GM23338 (cell line): ENCODE measurements around the gene GAGE13.
"Not testable (repeated sequence)": the region's sequence is repeated elsewhere in the genome, so short reads cannot be mapped to it uniquely, and the experiment has no call there.

ENCODE experiments used
- CREB1 ChIP-seq: fragments of 250-450 bp; sonication (Bioruptor Pico); IDR thresholded peaks from 2 replicates; pipeline ENCODE4 v1.5.0; 2020; ENCODE audit warnings: low read depth, mild to moderate bottlenecking, moderate library complexity
- EZH2 ChIP-seq: fragments of 200-600 bp; sonication (generic); IDR thresholded peaks from one replicate; pipeline ENCODE4 v1.8.0; 2017; ENCODE audit warnings: antibody characterized with exemption, mild to moderate bottlenecking, low read depth; ENCODE audit not compliant: unreplicated experiment
- EZH2phosphoT487 ChIP-seq: fragments of 200-600 bp; sonication (generic); IDR thresholded peaks from one replicate; pipeline ENCODE4 v1.8.1; 2018; ENCODE audit warnings: antibody characterized with exemption; ENCODE audit not compliant: unreplicated experiment
- JUNB ChIP-seq: IDR thresholded peaks from one replicate; pipeline ENCODE4 v1.6.1; 2016; ENCODE audit warnings: antibody characterized with exemption; ENCODE audit not compliant: unreplicated experiment
- POLR2AphosphoS5 ChIP-seq: IDR thresholded peaks from 2 replicates; pipeline ENCODE4 v1.6.1; 2016; ENCODE audit warnings: antibody characterized with exemption, low read depth
- ZNF114 ChIP-seq: fragments of 250-450 bp; sonication (Bioruptor Pico); IDR thresholded peaks from 2 replicates; pipeline ENCODE4 v1.5.0; 2020; ENCODE audit warnings: mild to moderate bottlenecking, moderate library complexity
- TF ChIP-seq, protein P1 (sequence below), 2 experiments: fragments of 200-600 bp in 1 of 2; sonication (generic) in 1 of 2; conservative IDR thresholded peaks; 2 replicates each; pipeline versions ENCODE4 v1.5.1 to v1.6.1; 2016 to 2017; ENCODE audit warnings: antibody characterized with exemption in 2 of 2, low read depth in 2 of 2, mild to moderate bottlenecking in 2 of 2, moderate library complexity in 1 of 2
- TF ChIP-seq, protein P2 (sequence below): fragments of 250-450 bp; sonication (Bioruptor Pico); IDR thresholded peaks from 2 replicates; pipeline ENCODE4 v1.5.0; 2020; ENCODE audit warnings: mild to moderate bottlenecking, moderate library complexity
- TF ChIP-seq, protein P3 (sequence below): IDR thresholded peaks from one replicate; pipeline ENCODE4 v1.6.1; 2018; ENCODE audit warnings: antibody characterized with exemption; ENCODE audit not compliant: unreplicated experiment
- TF ChIP-seq, protein P4 (sequence below): IDR thresholded peaks from 2 replicates; pipeline ENCODE4 v1.6.1; 2016; ENCODE audit warnings: antibody characterized with exemption

DNA sequence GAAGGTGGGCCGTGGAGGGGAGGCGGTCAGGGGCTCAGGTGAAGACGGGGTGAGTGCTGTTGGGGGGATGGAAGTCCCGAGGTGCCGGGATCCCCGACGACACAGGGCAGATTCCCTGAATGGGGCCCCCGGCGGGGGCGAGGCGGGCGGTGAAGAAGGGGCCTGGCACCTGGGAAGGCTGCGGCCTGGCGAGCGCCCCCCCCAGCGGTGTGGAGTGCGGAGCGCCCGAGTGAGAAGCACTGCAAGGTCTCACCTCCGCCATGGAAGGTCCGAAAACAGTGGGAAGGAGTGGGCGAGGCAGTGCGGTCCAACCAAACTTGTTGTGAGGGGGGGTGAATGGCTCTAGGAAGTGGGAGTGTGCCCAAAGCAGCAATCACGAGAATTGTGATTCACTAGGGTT, 10.1 kb downstream of the GAGE13 start:
- not testable (repeated sequence) for TF ChIP-seq CREB1 (CRISPR knock-in tag); POLR2AphosphoS5; ZNF114 (CRISPR knock-in tag); EZH2; JUNB; EZH2phosphoT487
- TF ChIP-seq, protein P1, sequence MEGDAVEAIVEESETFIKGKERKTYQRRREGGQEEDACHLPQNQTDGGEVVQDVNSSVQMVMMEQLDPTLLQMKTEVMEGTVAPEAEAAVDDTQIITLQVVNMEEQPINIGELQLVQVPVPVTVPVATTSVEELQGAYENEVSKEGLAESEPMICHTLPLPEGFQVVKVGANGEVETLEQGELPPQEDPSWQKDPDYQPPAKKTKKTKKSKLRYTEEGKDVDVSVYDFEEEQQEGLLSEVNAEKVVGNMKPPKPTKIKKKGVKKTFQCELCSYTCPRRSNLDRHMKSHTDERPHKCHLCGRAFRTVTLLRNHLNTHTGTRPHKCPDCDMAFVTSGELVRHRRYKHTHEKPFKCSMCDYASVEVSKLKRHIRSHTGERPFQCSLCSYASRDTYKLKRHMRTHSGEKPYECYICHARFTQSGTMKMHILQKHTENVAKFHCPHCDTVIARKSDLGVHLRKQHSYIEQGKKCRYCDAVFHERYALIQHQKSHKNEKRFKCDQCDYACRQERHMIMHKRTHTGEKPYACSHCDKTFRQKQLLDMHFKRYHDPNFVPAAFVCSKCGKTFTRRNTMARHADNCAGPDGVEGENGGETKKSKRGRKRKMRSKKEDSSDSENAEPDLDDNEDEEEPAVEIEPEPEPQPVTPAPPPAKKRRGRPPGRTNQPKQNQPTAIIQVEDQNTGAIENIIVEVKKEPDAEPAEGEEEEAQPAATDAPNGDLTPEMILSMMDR (conservative IDR thresholded peaks at IDR 0.05; ENCODE audit: low read depth in 2 of 2) = not testable (repeated sequence)
- TF ChIP-seq, protein P2, sequence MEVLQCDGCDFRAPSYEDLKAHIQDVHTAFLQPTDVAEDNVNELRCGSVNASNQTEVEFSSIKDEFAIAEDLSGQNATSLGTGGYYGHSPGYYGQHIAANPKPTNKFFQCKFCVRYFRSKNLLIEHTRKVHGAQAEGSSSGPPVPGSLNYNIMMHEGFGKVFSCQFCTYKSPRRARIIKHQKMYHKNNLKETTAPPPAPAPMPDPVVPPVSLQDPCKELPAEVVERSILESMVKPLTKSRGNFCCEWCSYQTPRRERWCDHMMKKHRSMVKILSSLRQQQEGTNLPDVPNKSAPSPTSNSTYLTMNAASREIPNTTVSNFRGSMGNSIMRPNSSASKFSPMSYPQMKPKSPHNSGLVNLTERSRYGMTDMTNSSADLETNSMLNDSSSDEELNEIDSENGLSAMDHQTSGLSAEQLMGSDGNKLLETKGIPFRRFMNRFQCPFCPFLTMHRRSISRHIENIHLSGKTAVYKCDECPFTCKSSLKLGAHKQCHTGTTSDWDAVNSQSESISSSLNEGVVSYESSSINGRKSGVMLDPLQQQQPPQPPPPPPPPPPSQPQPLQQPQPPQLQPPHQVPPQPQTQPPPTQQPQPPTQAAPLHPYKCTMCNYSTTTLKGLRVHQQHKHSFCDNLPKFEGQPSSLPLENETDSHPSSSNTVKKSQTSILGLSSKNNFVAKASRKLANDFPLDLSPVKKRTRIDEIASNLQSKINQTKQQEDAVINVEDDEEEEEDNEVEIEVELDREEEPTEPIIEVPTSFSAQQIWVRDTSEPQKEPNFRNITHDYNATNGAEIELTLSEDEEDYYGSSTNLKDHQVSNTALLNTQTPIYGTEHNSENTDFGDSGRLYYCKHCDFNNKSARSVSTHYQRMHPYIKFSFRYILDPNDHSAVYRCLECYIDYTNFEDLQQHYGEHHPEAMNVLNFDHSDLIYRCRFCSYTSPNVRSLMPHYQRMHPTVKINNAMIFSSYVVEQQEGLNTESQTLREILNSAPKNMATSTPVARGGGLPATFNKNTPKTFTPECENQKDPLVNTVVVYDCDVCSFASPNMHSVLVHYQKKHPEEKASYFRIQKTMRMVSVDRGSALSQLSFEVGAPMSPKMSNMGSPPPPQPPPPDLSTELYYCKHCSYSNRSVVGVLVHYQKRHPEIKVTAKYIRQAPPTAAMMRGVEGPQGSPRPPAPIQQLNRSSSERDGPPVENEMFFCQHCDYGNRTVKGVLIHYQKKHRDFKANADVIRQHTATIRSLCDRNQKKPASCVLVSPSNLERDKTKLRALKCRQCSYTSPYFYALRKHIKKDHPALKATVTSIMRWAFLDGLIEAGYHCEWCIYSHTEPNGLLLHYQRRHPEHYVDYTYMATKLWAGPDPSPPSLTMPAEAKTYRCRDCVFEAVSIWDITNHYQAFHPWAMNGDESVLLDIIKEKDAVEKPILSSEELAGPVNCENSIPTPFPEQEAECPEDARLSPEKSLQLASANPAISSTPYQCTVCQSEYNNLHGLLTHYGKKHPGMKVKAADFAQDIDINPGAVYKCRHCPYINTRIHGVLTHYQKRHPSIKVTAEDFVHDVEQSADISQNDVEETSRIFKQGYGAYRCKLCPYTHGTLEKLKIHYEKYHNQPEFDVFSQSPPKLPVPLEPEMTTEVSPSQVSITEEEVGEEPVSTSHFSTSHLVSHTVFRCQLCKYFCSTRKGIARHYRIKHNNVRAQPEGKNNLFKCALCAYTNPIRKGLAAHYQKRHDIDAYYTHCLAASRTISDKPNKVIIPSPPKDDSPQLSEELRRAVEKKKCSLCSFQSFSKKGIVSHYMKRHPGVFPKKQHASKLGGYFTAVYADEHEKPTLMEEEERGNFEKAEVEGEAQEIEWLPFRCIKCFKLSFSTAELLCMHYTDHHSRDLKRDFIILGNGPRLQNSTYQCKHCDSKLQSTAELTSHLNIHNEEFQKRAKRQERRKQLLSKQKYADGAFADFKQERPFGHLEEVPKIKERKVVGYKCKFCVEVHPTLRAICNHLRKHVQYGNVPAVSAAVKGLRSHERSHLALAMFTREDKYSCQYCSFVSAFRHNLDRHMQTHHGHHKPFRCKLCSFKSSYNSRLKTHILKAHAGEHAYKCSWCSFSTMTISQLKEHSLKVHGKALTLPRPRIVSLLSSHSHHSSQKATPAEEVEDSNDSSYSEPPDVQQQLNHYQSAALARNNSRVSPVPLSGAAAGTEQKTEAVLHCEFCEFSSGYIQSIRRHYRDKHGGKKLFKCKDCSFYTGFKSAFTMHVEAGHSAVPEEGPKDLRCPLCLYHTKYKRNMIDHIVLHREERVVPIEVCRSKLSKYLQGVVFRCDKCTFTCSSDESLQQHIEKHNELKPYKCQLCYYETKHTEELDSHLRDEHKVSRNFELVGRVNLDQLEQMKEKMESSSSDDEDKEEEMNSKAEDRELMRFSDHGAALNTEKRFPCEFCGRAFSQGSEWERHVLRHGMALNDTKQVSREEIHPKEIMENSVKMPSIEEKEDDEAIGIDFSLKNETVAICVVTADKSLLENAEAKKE (CRISPR knock-in tag) = not testable (repeated sequence)
- TF ChIP-seq, protein P3, sequence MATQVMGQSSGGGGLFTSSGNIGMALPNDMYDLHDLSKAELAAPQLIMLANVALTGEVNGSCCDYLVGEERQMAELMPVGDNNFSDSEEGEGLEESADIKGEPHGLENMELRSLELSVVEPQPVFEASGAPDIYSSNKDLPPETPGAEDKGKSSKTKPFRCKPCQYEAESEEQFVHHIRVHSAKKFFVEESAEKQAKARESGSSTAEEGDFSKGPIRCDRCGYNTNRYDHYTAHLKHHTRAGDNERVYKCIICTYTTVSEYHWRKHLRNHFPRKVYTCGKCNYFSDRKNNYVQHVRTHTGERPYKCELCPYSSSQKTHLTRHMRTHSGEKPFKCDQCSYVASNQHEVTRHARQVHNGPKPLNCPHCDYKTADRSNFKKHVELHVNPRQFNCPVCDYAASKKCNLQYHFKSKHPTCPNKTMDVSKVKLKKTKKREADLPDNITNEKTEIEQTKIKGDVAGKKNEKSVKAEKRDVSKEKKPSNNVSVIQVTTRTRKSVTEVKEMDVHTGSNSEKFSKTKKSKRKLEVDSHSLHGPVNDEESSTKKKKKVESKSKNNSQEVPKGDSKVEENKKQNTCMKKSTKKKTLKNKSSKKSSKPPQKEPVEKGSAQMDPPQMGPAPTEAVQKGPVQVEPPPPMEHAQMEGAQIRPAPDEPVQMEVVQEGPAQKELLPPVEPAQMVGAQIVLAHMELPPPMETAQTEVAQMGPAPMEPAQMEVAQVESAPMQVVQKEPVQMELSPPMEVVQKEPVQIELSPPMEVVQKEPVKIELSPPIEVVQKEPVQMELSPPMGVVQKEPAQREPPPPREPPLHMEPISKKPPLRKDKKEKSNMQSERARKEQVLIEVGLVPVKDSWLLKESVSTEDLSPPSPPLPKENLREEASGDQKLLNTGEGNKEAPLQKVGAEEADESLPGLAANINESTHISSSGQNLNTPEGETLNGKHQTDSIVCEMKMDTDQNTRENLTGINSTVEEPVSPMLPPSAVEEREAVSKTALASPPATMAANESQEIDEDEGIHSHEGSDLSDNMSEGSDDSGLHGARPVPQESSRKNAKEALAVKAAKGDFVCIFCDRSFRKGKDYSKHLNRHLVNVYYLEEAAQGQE = not testable (repeated sequence)
- TF ChIP-seq, protein P4, sequence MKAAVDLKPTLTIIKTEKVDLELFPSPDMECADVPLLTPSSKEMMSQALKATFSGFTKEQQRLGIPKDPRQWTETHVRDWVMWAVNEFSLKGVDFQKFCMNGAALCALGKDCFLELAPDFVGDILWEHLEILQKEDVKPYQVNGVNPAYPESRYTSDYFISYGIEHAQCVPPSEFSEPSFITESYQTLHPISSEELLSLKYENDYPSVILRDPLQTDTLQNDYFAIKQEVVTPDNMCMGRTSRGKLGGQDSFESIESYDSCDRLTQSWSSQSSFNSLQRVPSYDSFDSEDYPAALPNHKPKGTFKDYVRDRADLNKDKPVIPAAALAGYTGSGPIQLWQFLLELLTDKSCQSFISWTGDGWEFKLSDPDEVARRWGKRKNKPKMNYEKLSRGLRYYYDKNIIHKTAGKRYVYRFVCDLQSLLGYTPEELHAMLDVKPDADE = not testable (repeated sequence)
